Measurements from ENCODE around the gene FGA. TPM values are rescaled to one million over a fixed set of nuclear protein-coding genes. Genes with fewer than 3 reads are reported as not detected.
A peak's percentile ranks its signal among the peaks of the same experiment; 100 is the strongest.

The FGA gene
- total and polyA plus RNA-seq, 7 donors = 0.79 to 0.83 TPM; not detected in 5

GRCh38 chr4:154626793-154627484, 36.4 kb upstream of the FGA start:
- no peaks in the 10 kb centered on the region for H3K9me3 ChIP-seq
- H3K4me1 ChIP-seq = peaks cover 4% of the 10 kb centered on the region
- ATAC-seq (peak in 3 of 4 donors; percentile 47 to 73 (median 65)), DNase-seq (peak; percentile 27 to 56)
- intact Hi-C loops (cut with DNase I) = no loop called here
- peak; percentile 28 for TF ChIP-seq CTCF (IDR thresholded peaks at IDR 0.05)
- no peaks in the 10 kb centered on the region for H3K36me3 ChIP-seq (ENCODE audit: insufficient read depth in 1 of 2, low read depth in 1 of 2)
- H3K27me3 ChIP-seq (ENCODE audit: insufficient read depth in 3 of 3, low read length in 2 of 3) = peaks cover 0 to 27% (median 0%) of the 10 kb centered on the region in 3 donors
- H3K27ac ChIP-seq = no peak overlapping the region
- H3K4me3 ChIP-seq = peak overlapping the region; percentile 49
- 4 to 6% (median 5%) methylated on average over 46 to 48 of the region's 48 CpGs for WGBS, 3 donors

- Histone ChIP-seq H3K36me3 (ENCODE audit: insufficient read depth in 1 of 2, low read depth in 1 of 2) (no peaks in the 10 kb centered on the region), H3K4me1 (peaks cover 4% of the 10 kb centered on the region), H3K27ac (no peak overlapping the region), H3K4me3 (no peak overlapping the region), H3K27me3 (ENCODE audit: insufficient read depth in 3 of 3, low read length in 2 of 3) (peaks cover 0 to 25% (median 0%) of the 10 kb centered on the region in 3 donors), H3K9me3 (no peaks in the 10 kb centered on the region)
- DNase-seq = no peak
- intact Hi-C loops (cut with DNase I) = no loop called here
- WGBS, 3 donors = 82 to 91% (median 86%) methylated on average over 3 of the region's 3 CpGs
- no peak for ATAC-seq
- TF ChIP-seq CTCF (IDR thresholded peaks at IDR 0.05) = no peak
Measured at GRCh38 chr4:154625971-154626370, 35.4 kb upstream of the FGA start.

- TF ChIP-seq CTCF (IDR thresholded peaks at IDR 0.05) = no peak
- WGBS, 3 donors = 79 to 80% (median 80%) methylated on average over 7 of the region's 7 CpGs
- no peak for DNase-seq
- H3K9me3 ChIP-seq = no peaks in the 10 kb centered on the region
- H3K4me1 ChIP-seq = peaks cover 4% of the 10 kb centered on the region
- H3K4me3 ChIP-seq = no peak overlapping the region
- no peak for ATAC-seq
- no peaks in the 10 kb centered on the region for H3K36me3 ChIP-seq (ENCODE audit: insufficient read depth in 1 of 2, low read depth in 1 of 2)
- peaks cover 0 to 20% (median 0%) of the 10 kb centered on the region in 3 donors for H3K27me3 ChIP-seq (ENCODE audit: insufficient read depth in 3 of 3, low read length in 2 of 3)
- intact Hi-C loops (cut with DNase I) = loop anchor here in 1 of 2 donors (5.0 kb wide), 1 partner anchor 72 kb away; the partner anchor contains the start of gene PLRG1
- H3K27ac ChIP-seq = no peak overlapping the region
Measured at GRCh38 chr4:154623995-154624394, 33.5 kb upstream of the FGA start.

- intact Hi-C loops (cut with DNase I) = loop anchor here in 1 of 2 donors (5.0 kb wide), 1 partner anchor 71 kb away; the partner anchor contains the start of gene PLRG1
Measured at GRCh38 chr4:154623436-154623835, 32.9 kb upstream of the FGA start.

More at GRCh38 chr4:154623436-154623835, 32.9 kb upstream of the FGA start:
- H3K36me3 ChIP-seq (ENCODE audit: insufficient read depth in 1 of 2, low read depth in 1 of 2) = no peaks in the 10 kb centered on the region
- TF ChIP-seq CTCF (IDR thresholded peaks at IDR 0.05) = no peak
- H3K27ac ChIP-seq = no peak overlapping the region
- H3K4me3 ChIP-seq = no peak overlapping the region
- H3K4me1 ChIP-seq = peaks cover 4% of the 10 kb centered on the region
- H3K9me3 ChIP-seq = no peaks in the 10 kb centered on the region
- 66 to 69% (median 68%) methylated on average over 3 of the region's 3 CpGs for WGBS, 3 donors
- ATAC-seq = no peak
- DNase-seq = no peak
- peaks cover 0 to 14% (median 0%) of the 10 kb centered on the region in 3 donors for H3K27me3 ChIP-seq (ENCODE audit: insufficient read depth in 3 of 3, low read length in 2 of 3)
